ENCODE data around the gene TOX2.

DNA sequence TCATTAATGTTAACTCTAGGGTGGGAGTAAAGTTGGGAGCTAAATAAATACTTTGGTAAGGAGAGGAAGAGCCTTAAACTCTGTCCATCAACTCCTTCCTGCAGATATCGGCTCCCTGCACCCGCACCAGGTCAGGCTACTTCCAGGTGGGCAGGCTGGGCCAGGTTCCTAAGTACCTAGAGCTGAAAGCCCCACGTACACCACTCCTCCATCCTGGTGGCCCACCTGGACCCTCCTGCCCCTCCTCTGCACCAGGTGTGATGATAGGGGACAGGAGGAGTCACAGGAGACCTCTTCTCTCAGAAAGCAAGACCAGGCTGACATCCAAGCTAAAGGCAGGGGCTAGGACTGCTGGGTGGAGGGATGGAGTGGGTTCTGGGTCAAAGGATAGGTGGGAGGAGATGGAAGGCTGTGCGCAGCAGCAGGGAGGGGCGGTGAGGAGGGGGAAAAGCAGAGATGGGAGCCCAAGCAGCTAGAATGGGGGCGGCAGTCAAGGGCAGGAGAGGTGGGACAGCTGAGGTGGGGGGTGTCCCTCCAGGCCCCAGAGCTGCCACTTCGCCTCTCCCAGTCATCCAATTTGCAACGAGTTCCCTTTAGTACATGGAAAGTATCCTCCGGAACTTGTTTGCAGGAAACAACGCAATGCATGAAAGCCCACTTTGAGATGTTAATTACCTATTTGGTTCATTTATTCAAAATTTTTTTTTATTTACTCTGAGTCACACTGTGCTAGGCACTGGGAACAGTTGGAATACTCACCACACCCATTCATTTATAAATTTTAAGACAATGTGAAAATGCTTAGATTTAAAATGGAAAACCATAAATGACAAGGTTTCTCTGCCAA is 15.2 kb upstream of the TOX2 start:
- no peak for TF ChIP-seq POLR2AphosphoS5 (IDR thresholded peaks at IDR 0.05)
- TF ChIP-seq POLR2A (IDR thresholded peaks at IDR 0.05): no peak
- TF ChIP-seq EP300 (IDR thresholded peaks at IDR 0.05): no peak
